GM12878 (cell line): Measurements from ENCODE around the gene HOXB3.

Experiments
- ATF7 ChIP-seq: fragments of 450-650 bp; IDR thresholded peaks from 2 replicates; pipeline ENCODE4 v1.6.1; 2016; ENCODE audit warnings: low read depth, mild to moderate bottlenecking
- JUND ChIP-seq: IDR thresholded peaks from 2 replicates; pipeline ENCODE4 v1.6.1; 2012; ENCODE audit warnings: low read depth, mild to moderate bottlenecking, low read length, improper control_type of control experiment, moderate library complexity
- LARP7 ChIP-seq: fragments of 450-650 bp; IDR thresholded peaks from 2 replicates; pipeline ENCODE4 v1.6.1; 2017; ENCODE audit warnings: mild to moderate bottlenecking
- MTA3 ChIP-seq: IDR thresholded peaks from 2 replicates; pipeline ENCODE4 v1.6.1; 2012; ENCODE audit warnings: low read length, inconsistent platforms, borderline replicate concordance
- NR2F1 ChIP-seq: fragments of 450-650 bp; conservative IDR thresholded peaks from 2 replicates; pipeline ENCODE4 v1.6.1; 2017; ENCODE audit warnings: mild to moderate bottlenecking
- PAX8 ChIP-seq: fragments of 450-650 bp; IDR thresholded peaks from 2 replicates; pipeline ENCODE4 v1.6.1; 2017; ENCODE audit warnings: mild to moderate bottlenecking, moderate library complexity
- POLR2A ChIP-seq: IDR thresholded peaks from 2 replicates; pipeline ENCODE4 v1.6.1; 2011; ENCODE audit warnings: low read depth, mild to moderate bottlenecking, low read length
- POLR2AphosphoS2 ChIP-seq: IDR thresholded peaks from 2 replicates; pipeline ENCODE4 v1.6.1; 2011; ENCODE audit warnings: low read depth, mild to moderate bottlenecking, low read length, improper control_type of control experiment, moderate library complexity
- SMC3 ChIP-seq: IDR thresholded peaks from 2 replicates; pipeline ENCODE4 v1.6.1; 2011; ENCODE audit warnings: low read length, improper control_type of control experiment, borderline replicate concordance
- TARDBP ChIP-seq: IDR thresholded peaks from 2 replicates; pipeline ENCODE4 v1.6.1; 2016; ENCODE audit warnings: borderline replicate concordance
- YY1 ChIP-seq: IDR thresholded peaks from 2 replicates; pipeline ENCODE4 v1.6.1; 2011; ENCODE audit warnings: low read depth, mild to moderate bottlenecking, low read length
- TF ChIP-seq, protein P1 (sequence below), 3 experiments: IDR thresholded peaks in 2 of 3; conservative IDR thresholded peaks in 1 of 3; 2 replicates each; pipeline ENCODE4 v1.5.1; 2011; ENCODE audit warnings: low read depth in 3 of 3, low read length in 3 of 3, mild to moderate bottlenecking in 3 of 3, control low read depth in 2 of 3, moderate library complexity in 2 of 3, inconsistent platforms in 1 of 3, mixed read lengths in 1 of 3; ENCODE audit not compliant: control insufficient read depth in 2 of 3, insufficient read depth in 1 of 3; ENCODE audit errors: extremely low read depth in 1 of 3
- TF ChIP-seq, protein P2 (sequence below): IDR thresholded peaks from 2 replicates; pipeline ENCODE4 v1.6.1; 2011; ENCODE audit warnings: low read depth, mild to moderate bottlenecking, low read length, moderate library complexity, borderline replicate concordance; ENCODE audit errors: extremely low read depth

- TF ChIP-seq MTA3 (no peak), LARP7 (no peak), POLR2AphosphoS2 (no peak), TARDBP (no peak), POLR2A (no peak), JUND (no peak), PAX8 (no peak), SMC3 (no peak), NR2F1 (no peak), ATF7 (no peak), YY1 (no peak)
- TF ChIP-seq, protein P1, sequence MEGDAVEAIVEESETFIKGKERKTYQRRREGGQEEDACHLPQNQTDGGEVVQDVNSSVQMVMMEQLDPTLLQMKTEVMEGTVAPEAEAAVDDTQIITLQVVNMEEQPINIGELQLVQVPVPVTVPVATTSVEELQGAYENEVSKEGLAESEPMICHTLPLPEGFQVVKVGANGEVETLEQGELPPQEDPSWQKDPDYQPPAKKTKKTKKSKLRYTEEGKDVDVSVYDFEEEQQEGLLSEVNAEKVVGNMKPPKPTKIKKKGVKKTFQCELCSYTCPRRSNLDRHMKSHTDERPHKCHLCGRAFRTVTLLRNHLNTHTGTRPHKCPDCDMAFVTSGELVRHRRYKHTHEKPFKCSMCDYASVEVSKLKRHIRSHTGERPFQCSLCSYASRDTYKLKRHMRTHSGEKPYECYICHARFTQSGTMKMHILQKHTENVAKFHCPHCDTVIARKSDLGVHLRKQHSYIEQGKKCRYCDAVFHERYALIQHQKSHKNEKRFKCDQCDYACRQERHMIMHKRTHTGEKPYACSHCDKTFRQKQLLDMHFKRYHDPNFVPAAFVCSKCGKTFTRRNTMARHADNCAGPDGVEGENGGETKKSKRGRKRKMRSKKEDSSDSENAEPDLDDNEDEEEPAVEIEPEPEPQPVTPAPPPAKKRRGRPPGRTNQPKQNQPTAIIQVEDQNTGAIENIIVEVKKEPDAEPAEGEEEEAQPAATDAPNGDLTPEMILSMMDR (IDR thresholded peaks at IDR 0.05 in 2 of 3, conservative IDR thresholded peaks at IDR 0.05 in 1 of 3; ENCODE audit: control insufficient read depth in 2 of 3, extremely low read depth in 1 of 3, insufficient read depth in 1 of 3, low read depth in 3 of 3, low read length in 3 of 3): no peak
- TF ChIP-seq, protein P2, sequence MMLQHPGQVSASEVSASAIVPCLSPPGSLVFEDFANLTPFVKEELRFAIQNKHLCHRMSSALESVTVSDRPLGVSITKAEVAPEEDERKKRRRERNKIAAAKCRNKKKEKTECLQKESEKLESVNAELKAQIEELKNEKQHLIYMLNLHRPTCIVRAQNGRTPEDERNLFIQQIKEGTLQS: no peak
These were observed 14.8 kb upstream of the HOXB3 start, which contains the start of gene HOXB6 for GRCh38 chr17:48604770-48605329.
